Kidney (tissue), 14 donors: ENCODE data around the gene BACE1. TPM values are rescaled to one million over a fixed set of nuclear protein-coding genes. Genes with fewer than 3 reads are reported as not detected.

Experiments
- DNase-seq, 5 donors: peaks; one replicate each; pipeline ENCODE4 v3.0.0-alpha.2; 2013 to 2020
- FAIRE-seq: peaks from 2 replicates; lab custom pipeline; 2012; peaks lifted over from hg19 to GRCh38; lab: Jason Lieb, UNC
- H3K27ac ChIP-seq, 2 donors: one replicate each; pipeline ENCODE4 v1.7.0; 2013; ENCODE audit warnings: low read depth in 2 of 2, low read length in 2 of 2, inconsistent platforms in 1 of 2
- H3K27me3 ChIP-seq: one replicate; pipeline ENCODE4 v1.7.1; 2013; ENCODE audit warnings: low read length, inconsistent platforms; ENCODE audit not compliant: control insufficient read depth, insufficient read depth
- H3K36me3 ChIP-seq, 3 donors: one replicate each; pipeline versions ENCODE4 v1.7.0 to v1.7.1; 2013; ENCODE audit warnings: low read length in 3 of 3, control low read depth in 1 of 3, inconsistent platforms in 1 of 3; ENCODE audit not compliant: insufficient read depth in 3 of 3, control insufficient read depth in 2 of 3
- H3K4me1 ChIP-seq, 3 donors: one replicate each; pipeline versions ENCODE4 v1.7.0 to v1.7.1; 2013; ENCODE audit warnings: low read length in 3 of 3, inconsistent platforms in 1 of 3, low read depth in 1 of 3; ENCODE audit not compliant: control insufficient read depth in 2 of 3, insufficient read depth in 2 of 3
- H3K4me3 ChIP-seq, 3 donors: one replicate each; pipeline versions ENCODE4 v1.7.0 to v1.8.1; 2013; ENCODE audit warnings: low read length in 3 of 3, control low read depth in 1 of 3, inconsistent platforms in 1 of 3
- H3K9ac ChIP-seq, 3 donors: one replicate each; pipeline versions ENCODE4 v1.7.0 to v1.7.1; 2013; ENCODE audit warnings: low read length in 3 of 3, control low read depth in 1 of 3, inconsistent platforms in 1 of 3
- H3K9me3 ChIP-seq, 3 donors: one replicate each; pipeline versions ENCODE4 v1.7.0 to v1.7.1; 2013; ENCODE audit warnings: low read length in 3 of 3, control low read depth in 1 of 3, inconsistent platforms in 1 of 3; ENCODE audit not compliant: control insufficient read depth in 2 of 3, insufficient read depth in 1 of 3
- CTCF ChIP-seq: IDR thresholded peaks from 3 replicates; pipeline ENCODE4 v1.5.1; 2012; ENCODE audit warnings: mild to moderate bottlenecking, moderate library complexity, borderline replicate concordance; ENCODE audit not compliant: insufficient read depth; ENCODE audit errors: extremely low read depth
- intact Hi-C: fragments of 100-400 bp; cut with DNase I; formaldehyde crosslinking; loops from one replicate; pipeline ENCODE4 v1.11.1; 2022
- polyA plus RNA-seq: library from polyadenylated mRNA; stranded (reverse); fragments of 350-450 nt; fragmentation: Illumina TruSeq; extraction: RNeasy Lipid Tissue Mini Kit (QIAGEN cat#74804); gene quantifications from one replicate; pipeline ENCODE4 v1.2.3, GENCODE V29; 2014; ENCODE audit warnings: low read depth, low replicate concordance; ENCODE audit not compliant: insufficient read depth
- total RNA-seq: library from RNA; stranded (reverse); fragmentation: NEBNext Ultra II Directional; extraction: Animal tissue kit (Norgen Biotek cat#: 25700); gene quantifications from one replicate; pipeline ENCODE4 v1.2.1, GENCODE V29; 2021
- donor health status: control.
- donor health status: control.
- donor health status: control.
- donor health status: control.
- donor health status: control.
- donor health status: DM: yes; HTN: yes; CAD: no.
- donor health status: Normal renal cell carcinoma (clear cell type).

BACE1 gene
- total and polyA plus RNA-seq, 2 donors from 2014 or later, result 11.7 to 24.5 TPM

DNA sequence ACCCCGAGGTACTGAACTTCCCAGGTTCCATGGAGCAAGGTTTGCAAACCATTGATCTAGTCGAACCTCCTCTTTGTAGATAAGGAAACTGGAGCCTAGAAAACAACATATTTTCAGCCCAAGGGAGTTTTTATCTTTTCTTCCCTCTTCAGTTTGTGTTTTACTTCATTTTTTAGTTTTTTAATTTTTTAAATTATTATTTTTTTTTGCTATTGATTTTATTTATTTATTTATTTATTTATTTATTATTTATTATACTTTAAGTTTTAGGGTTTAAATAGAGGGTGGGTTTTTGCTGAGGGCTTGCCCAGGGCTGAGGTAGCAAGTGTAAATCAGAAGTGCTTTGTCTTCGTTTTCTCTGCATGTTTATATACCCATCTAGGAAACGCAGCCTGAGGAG is 38.5 kb upstream of the BACE1 start:
- Histone ChIP-seq H3K9ac (no peak overlapping the region), H3K27ac (no peak overlapping the region), H3K9me3 (no peaks in the 10 kb centered on the region), H3K36me3 (peaks cover 0 to 13% (median 4%) of the 10 kb centered on the region in 3 donors), H3K27me3 (no peaks in the 10 kb centered on the region), H3K4me3 (no peak overlapping the region), H3K4me1 (no peaks in the 10 kb centered on the region)
- DNase-seq (no peak), FAIRE-seq (no peak)
- TF ChIP-seq CTCF, result no peak
- intact Hi-C loops, result no loop called here

- Histone ChIP-seq H3K27me3 (no peaks in the 10 kb centered on the region), H3K4me1 (no peaks in the 10 kb centered on the region), H3K9me3 (no peaks in the 10 kb centered on the region), H3K27ac (no peak overlapping the region), H3K36me3 (peaks cover 4 to 10% (median 8%) of the 10 kb centered on the region in 3 donors), H3K4me3 (no peak overlapping the region), H3K9ac (no peak overlapping the region)
- TF ChIP-seq CTCF, result no peak
- no peak for FAIRE-seq
- no peak for DNase-seq
- intact Hi-C loops, result no loop called here
These were observed 29.0 kb upstream of the BACE1 start for GRCh38 chr11:117345039-117345438.

- TF ChIP-seq CTCF, result no peak
- H3K9ac ChIP-seq, result no peak overlapping the region
- no peaks in the 10 kb centered on the region for H3K9me3 ChIP-seq
- no peak overlapping the region for H3K4me3 ChIP-seq
- FAIRE-seq (no peak), DNase-seq (no peak)
- no peaks in the 10 kb centered on the region for H3K27me3 ChIP-seq
- intact Hi-C loops, result no loop called here
- no peaks in the 10 kb centered on the region for H3K4me1 ChIP-seq
- no peak overlapping the region for H3K27ac ChIP-seq
- H3K36me3 ChIP-seq, result peaks cover 0 to 3% (median 2%) of the 10 kb centered on the region in 3 donors
These were observed 21.0 kb upstream of the BACE1 start for GRCh38 chr11:117337076-117337475.

- Histone ChIP-seq H3K27ac (no peak overlapping the region), H3K36me3 (peaks cover 0 to 3% (median 0%) of the 10 kb centered on the region in 3 donors), H3K9ac (no peak overlapping the region), H3K9me3 (no peaks in the 10 kb centered on the region), H3K27me3 (no peaks in the 10 kb centered on the region), H3K4me1 (no peaks in the 10 kb centered on the region), H3K4me3 (no peak overlapping the region)
- intact Hi-C loops, result no loop called here
- no peak for TF ChIP-seq CTCF
- FAIRE-seq, result no peak
- DNase-seq, result no peak
These were observed 19.3 kb upstream of the BACE1 start for GRCh38 chr11:117335399-117335798.
